ENCODE measurements around the gene EHHADH. TPM values are rescaled to one million over a fixed set of nuclear protein-coding genes. Genes with fewer than 3 reads are reported as not detected.

EHHADH gene
- total RNA-seq, 1 donor from 2014 or later = 3.6 TPM

- Histone ChIP-seq H3K36me3 (no peaks in the 10 kb centered on the region), H3K4me2 (no peak overlapping the region), H4K20me1 (ENCODE audit: low read depth) (no peaks in the 10 kb centered on the region), H3K9ac (no peak overlapping the region), H3K27ac (no peak overlapping the region), H3K4me3 (no peak overlapping the region), H3K27me3 (peaks cover 23% of the 10 kb centered on the region), H3K79me2 (ENCODE audit: low read depth) (no peaks in the 10 kb centered on the region), H3F3A (ENCODE audit: low read depth) (no peaks in the 10 kb centered on the region), H3K4me1 (peaks cover 4% of the 10 kb centered on the region), H3K9me3 (ENCODE audit: low read depth) (no peaks in the 10 kb centered on the region), H2AFZ (replicated peaks) (no peak overlapping the region)
- H3K4me1 Mint-ChIP-seq = no peaks in the 10 kb centered on the region
- no peaks in the 10 kb centered on the region for H3K36me3 Mint-ChIP-seq
- no peak overlapping the region for H3K4me3 Mint-ChIP-seq
- H3K9me3 Mint-ChIP-seq = no peaks in the 10 kb centered on the region
- TF ChIP-seq EZH2 (IDR thresholded peaks at IDR 0.05) = no peak
- no peak for TF ChIP-seq CTCF (IDR thresholded peaks at IDR 0.05)
- no peak for TF ChIP-seq EZH2phosphoT487 (IDR thresholded peaks at IDR 0.05)
- no peak for DNase-seq (ENCODE audit: low spot score)
- H3K27me3 Mint-ChIP-seq (ENCODE audit: insufficient read depth, low read depth) = no peaks in the 10 kb centered on the region
- H3K27ac Mint-ChIP-seq = no peak overlapping the region
These were observed 108.3 kb downstream of the EHHADH start for GRCh38 chr3:185145511-185145910.

- Mint-ChIP-seq H3K27me3 (ENCODE audit: insufficient read depth, low read depth) (no peaks in the 10 kb centered on the region), H3K4me3 (no peak overlapping the region), H3K36me3 (no peaks in the 10 kb centered on the region), H3K4me1 (no peaks in the 10 kb centered on the region), H3K27ac (no peak overlapping the region), H3K9me3 (no peaks in the 10 kb centered on the region)
- Histone ChIP-seq H3K36me3 (no peaks in the 10 kb centered on the region), H3K4me2 (no peak overlapping the region), H3K9me3 (ENCODE audit: low read depth) (no peaks in the 10 kb centered on the region), H3K4me3 (no peak overlapping the region), H3K27ac (no peak overlapping the region), H4K20me1 (ENCODE audit: low read depth) (no peaks in the 10 kb centered on the region), H3K4me1 (peaks cover 4% of the 10 kb centered on the region), H3F3A (ENCODE audit: low read depth) (no peaks in the 10 kb centered on the region), H3K79me2 (ENCODE audit: low read depth) (no peaks in the 10 kb centered on the region), H2AFZ (replicated peaks) (no peak overlapping the region), H3K27me3 (peaks cover 16% of the 10 kb centered on the region), H3K9ac (no peak overlapping the region)
- TF ChIP-seq EZH2phosphoT487 (IDR thresholded peaks at IDR 0.05) = no peak
- no peak for TF ChIP-seq EZH2 (IDR thresholded peaks at IDR 0.05)
- no peak for TF ChIP-seq CTCF (IDR thresholded peaks at IDR 0.05)
- no peak for DNase-seq (ENCODE audit: low spot score)
These were observed 109.1 kb downstream of the EHHADH start for GRCh38 chr3:185144784-185145183.

Small RNA genes lying within 50 kb of the gene (microRNA-seq; reads per million reads assigned to microRNA genes)
- not detected for gene MIR5588

Small RNA genes lying within 50 kb of the gene (small RNA-seq; reads per million reads assigned to genes)
- not detected for gene MIR5588

Other genes starting within 250 kb of the EHHADH start
- 4.7 and 4.8 TPM in 2 replicates for gene C3orf70, start 101.0 kb downstream of the EHHADH start, total RNA-seq (ENCODE audit: low replicate concordance)
- 23.3 and 34.6 TPM in 2 replicates for gene MAP3K13, start 109.1 kb upstream of the EHHADH start, total RNA-seq (ENCODE audit: low replicate concordance)
- 10.6 and 11.8 TPM in 2 replicates for gene TMEM41A, start 245.0 kb upstream of the EHHADH start, total RNA-seq (ENCODE audit: low replicate concordance)